HepG2 (cell line): ENCODE measurements around the gene TSPAN9. TPM values are rescaled to one million over a fixed set of nuclear protein-coding genes. Genes with fewer than 3 reads are reported as not detected.

Experiments used
- ATF1 ChIP-seq: IDR thresholded peaks from 2 replicates; pipeline ENCODE4 v1.6.1; 2016; ENCODE audit warnings: mild to moderate bottlenecking, control low read depth
- CBX1 ChIP-seq: IDR thresholded peaks from one replicate; pipeline ENCODE4 v1.6.1; 2016; ENCODE audit warnings: antibody characterized with exemption, low read depth
- CHD4 ChIP-seq: fragments of 200-600 bp; sonication (generic); IDR thresholded peaks from 2 replicates; pipeline ENCODE4 v1.7.0; 2017; ENCODE audit warnings: mild to moderate bottlenecking, low read length, borderline replicate concordance
- HES4 ChIP-seq: sonication (generic); formaldehyde crosslinking; IDR thresholded peaks from 2 replicates; pipeline ENCODE4 v1.9.0; 2021; ENCODE audit warnings: mild to moderate bottlenecking, missing genetic modification reagents, borderline replicate concordance
- KDM2A ChIP-seq: sonication (generic); formaldehyde crosslinking; IDR thresholded peaks from 2 replicates; pipeline ENCODE4 v1.4.0; 2020; ENCODE audit warnings: low read depth, missing genetic modification reagents, borderline replicate concordance
- KLF13 ChIP-seq: sonication (generic); formaldehyde crosslinking; IDR thresholded peaks from 2 replicates; pipeline ENCODE4 v1.4.0; 2020; ENCODE audit warnings: mild to moderate bottlenecking, missing genetic modification reagents
- MAF1 ChIP-seq: sonication (generic); formaldehyde crosslinking; IDR thresholded peaks from 2 replicates; pipeline ENCODE4 v1.5.0; 2020; ENCODE audit warnings: missing genetic modification reagents, borderline replicate concordance
- MBNL3 ChIP-seq: fragments of 250-450 bp; sonication (Bioruptor Pico); conservative IDR thresholded peaks from 2 replicates; pipeline ENCODE4 v1.8.0; 2022; ENCODE audit warnings: mild to moderate bottlenecking, inconsistent platforms
- MIER3 ChIP-seq: IDR thresholded peaks from 2 replicates; pipeline ENCODE4 v1.6.1; 2016; ENCODE audit warnings: missing compliant biosample characterization, borderline replicate concordance
- MTF1 ChIP-seq: sonication (generic); formaldehyde crosslinking; IDR thresholded peaks from 2 replicates; pipeline ENCODE4 v1.5.0; 2020; ENCODE audit warnings: missing genetic modification reagents
- PCBP2 ChIP-seq: fragments of 200-400 bp; formaldehyde crosslinking; optimal IDR thresholded peaks from 2 replicates; pipeline ENCODE3; 2018; ENCODE audit warnings: low read length, low read depth; ENCODE audit not compliant: poor library complexity, severe bottlenecking
- RBM39 ChIP-seq: fragments of 200-400 bp; formaldehyde crosslinking; IDR thresholded peaks from one replicate; pipeline ENCODE4 v1.6.1; 2018; ENCODE audit warnings: antibody characterized with exemption, mild to moderate bottlenecking, low read depth, low read length; ENCODE audit not compliant: poor library complexity, severe bottlenecking
- SRY ChIP-seq: sonication (generic); formaldehyde crosslinking; IDR thresholded peaks from 2 replicates; pipeline ENCODE4 v1.8.0; 2022; ENCODE audit warnings: mild to moderate bottlenecking, missing genetic modification reagents
- ZFP1 ChIP-seq: IDR thresholded peaks from 2 replicates; pipeline ENCODE4 v1.6.1; 2016
- ZNF180 ChIP-seq: sonication (generic); formaldehyde crosslinking; IDR thresholded peaks from 2 replicates; pipeline ENCODE4 v1.4.0; 2020; ENCODE audit warnings: low read depth, missing genetic modification reagents, borderline replicate concordance
- ZNF30 ChIP-seq: sonication (generic); formaldehyde crosslinking; IDR thresholded peaks from 2 replicates; pipeline ENCODE4 v1.5.0; 2020; ENCODE audit warnings: mild to moderate bottlenecking, missing genetic modification reagents
- ZNF343 ChIP-seq: sonication (generic); formaldehyde crosslinking; IDR thresholded peaks from 2 replicates; pipeline ENCODE4 v1.4.0; 2020; ENCODE audit warnings: mild to moderate bottlenecking, missing genetic modification reagents
- ZNF354B ChIP-seq: sonication (generic); formaldehyde crosslinking; IDR thresholded peaks from 2 replicates; pipeline ENCODE4 v1.8.0; 2022; ENCODE audit warnings: mild to moderate bottlenecking, missing genetic modification reagents
- ZNF441 ChIP-seq: sonication (generic); formaldehyde crosslinking; IDR thresholded peaks from 2 replicates; pipeline ENCODE4 v1.7.0; 2021; ENCODE audit warnings: missing genetic modification reagents, borderline replicate concordance
- ZNF562 ChIP-seq: sonication (generic); formaldehyde crosslinking; IDR thresholded peaks from 2 replicates; pipeline ENCODE4 v1.8.0; 2022; ENCODE audit warnings: missing genetic modification reagents, borderline replicate concordance
- ZNF563 ChIP-seq: sonication (generic); formaldehyde crosslinking; IDR thresholded peaks from 2 replicates; pipeline ENCODE4 v1.8.0; 2022; ENCODE audit warnings: mild to moderate bottlenecking, moderate library complexity, missing genetic modification reagents
- ZSCAN21 ChIP-seq: sonication (generic); formaldehyde crosslinking; IDR thresholded peaks from 2 replicates; pipeline ENCODE4 v1.8.0; 2022; ENCODE audit warnings: mild to moderate bottlenecking, missing genetic modification reagents, moderate library complexity, borderline replicate concordance
- ZZZ3 ChIP-seq: sonication (generic); formaldehyde crosslinking; IDR thresholded peaks from 2 replicates; pipeline ENCODE4 v1.4.0; 2020; ENCODE audit warnings: missing genetic modification reagents, mild to moderate bottlenecking, borderline replicate concordance
- polyA plus RNA-seq, 8 experiments: library from polyadenylated mRNA; depleted of rRNA in 3 of 8; stranded (reverse) in 7 of 8; unstranded in 1 of 8; fragments of >200 nt; fragmentation: Illumina TruSeq in 4 of 8; extraction: Trizol in 4 of 8; gene quantifications; 2 replicates each; pipeline versions ENCODE4 v1.2.1 to v1.2.3, GENCODE V29; 2011 to 2016; ENCODE audit warnings: low read depth in 4 of 8, missing spikeins in 1 of 8, mixed read lengths in 1 of 8; ENCODE audit not compliant: insufficient read depth in 1 of 8
- total RNA-seq, 5 experiments: library from RNA; depleted of rRNA; stranded (reverse); fragments of >200 nt; fragmentation: Illumina TruSeq; extraction: Trizol; gene quantifications; 2 replicates each; pipeline ENCODE4 v1.2.3, GENCODE V29; 2016; ENCODE audit warnings: low read depth in 1 of 5
- TF ChIP-seq, protein P1 (sequence below): sonication (generic); formaldehyde crosslinking; conservative IDR thresholded peaks from 2 replicates; pipeline ENCODE4 v1.4.0; 2020; ENCODE audit warnings: missing genetic modification reagents
- TF ChIP-seq, protein P2 (sequence below): sonication (generic); formaldehyde crosslinking; IDR thresholded peaks from 2 replicates; pipeline ENCODE4 v1.5.1; 2020; ENCODE audit warnings: mild to moderate bottlenecking, missing genetic modification reagents, moderate library complexity

TSPAN9 gene
- total and polyA plus RNA-seq, 2 of the 13 experiments (the other 11 are each of a cell fraction or from before 2014, with no cell fraction given), result 18.1 to 42.3 TPM

DNA sequence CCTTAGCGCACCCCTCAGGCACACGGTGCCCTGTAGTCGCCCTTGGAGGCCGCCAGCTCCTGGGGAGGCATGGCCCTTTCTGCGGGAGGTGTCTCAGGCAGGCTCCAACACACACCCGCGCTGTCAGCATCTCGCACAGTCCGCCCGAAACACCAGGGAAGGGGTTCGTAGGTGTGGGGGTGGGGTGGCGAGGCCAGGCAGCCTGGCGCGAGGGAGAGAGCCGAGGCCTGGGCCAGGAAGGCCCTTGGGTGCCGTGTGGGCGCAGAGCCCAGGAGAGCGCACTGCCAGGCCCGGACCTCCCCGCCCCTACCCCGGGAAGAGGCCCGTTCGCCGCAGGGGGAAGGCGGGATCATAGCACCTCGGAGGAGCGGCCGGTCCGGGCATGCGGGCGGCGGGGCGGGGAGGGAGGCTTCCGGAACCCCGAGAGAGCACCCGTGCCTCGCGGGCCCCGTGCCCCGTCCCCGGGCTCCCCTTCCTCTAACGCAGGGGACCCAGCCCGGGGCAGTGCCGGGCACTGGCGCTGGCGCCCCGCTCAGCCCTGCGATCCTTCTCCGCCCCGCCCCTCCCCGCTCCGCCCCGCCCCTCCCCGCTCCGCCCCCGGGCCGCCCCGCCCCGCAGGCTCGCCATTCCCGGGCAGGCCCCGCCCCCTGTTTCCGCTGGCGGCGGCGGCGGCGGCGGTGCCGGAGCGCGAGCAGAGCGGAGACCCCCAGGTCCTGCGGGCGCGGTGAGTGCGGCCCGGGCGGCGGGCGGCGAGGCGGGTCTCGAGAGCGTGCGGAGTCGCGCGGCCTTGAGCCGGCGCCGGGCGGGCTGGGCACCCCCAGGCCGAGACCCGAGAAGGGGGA, at the start of gene TSPAN9 (continued):
- no peak for TF ChIP-seq ZNF30 (CRISPR knock-in tag)
- TF ChIP-seq CBX1, result no peak
- TF ChIP-seq, protein P1, sequence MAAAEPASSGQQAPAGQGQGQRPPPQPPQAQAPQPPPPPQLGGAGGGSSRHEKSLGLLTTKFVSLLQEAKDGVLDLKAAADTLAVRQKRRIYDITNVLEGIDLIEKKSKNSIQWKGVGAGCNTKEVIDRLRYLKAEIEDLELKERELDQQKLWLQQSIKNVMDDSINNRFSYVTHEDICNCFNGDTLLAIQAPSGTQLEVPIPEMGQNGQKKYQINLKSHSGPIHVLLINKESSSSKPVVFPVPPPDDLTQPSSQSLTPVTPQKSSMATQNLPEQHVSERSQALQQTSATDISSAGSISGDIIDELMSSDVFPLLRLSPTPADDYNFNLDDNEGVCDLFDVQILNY, result no peak
- TF ChIP-seq, protein P2, sequence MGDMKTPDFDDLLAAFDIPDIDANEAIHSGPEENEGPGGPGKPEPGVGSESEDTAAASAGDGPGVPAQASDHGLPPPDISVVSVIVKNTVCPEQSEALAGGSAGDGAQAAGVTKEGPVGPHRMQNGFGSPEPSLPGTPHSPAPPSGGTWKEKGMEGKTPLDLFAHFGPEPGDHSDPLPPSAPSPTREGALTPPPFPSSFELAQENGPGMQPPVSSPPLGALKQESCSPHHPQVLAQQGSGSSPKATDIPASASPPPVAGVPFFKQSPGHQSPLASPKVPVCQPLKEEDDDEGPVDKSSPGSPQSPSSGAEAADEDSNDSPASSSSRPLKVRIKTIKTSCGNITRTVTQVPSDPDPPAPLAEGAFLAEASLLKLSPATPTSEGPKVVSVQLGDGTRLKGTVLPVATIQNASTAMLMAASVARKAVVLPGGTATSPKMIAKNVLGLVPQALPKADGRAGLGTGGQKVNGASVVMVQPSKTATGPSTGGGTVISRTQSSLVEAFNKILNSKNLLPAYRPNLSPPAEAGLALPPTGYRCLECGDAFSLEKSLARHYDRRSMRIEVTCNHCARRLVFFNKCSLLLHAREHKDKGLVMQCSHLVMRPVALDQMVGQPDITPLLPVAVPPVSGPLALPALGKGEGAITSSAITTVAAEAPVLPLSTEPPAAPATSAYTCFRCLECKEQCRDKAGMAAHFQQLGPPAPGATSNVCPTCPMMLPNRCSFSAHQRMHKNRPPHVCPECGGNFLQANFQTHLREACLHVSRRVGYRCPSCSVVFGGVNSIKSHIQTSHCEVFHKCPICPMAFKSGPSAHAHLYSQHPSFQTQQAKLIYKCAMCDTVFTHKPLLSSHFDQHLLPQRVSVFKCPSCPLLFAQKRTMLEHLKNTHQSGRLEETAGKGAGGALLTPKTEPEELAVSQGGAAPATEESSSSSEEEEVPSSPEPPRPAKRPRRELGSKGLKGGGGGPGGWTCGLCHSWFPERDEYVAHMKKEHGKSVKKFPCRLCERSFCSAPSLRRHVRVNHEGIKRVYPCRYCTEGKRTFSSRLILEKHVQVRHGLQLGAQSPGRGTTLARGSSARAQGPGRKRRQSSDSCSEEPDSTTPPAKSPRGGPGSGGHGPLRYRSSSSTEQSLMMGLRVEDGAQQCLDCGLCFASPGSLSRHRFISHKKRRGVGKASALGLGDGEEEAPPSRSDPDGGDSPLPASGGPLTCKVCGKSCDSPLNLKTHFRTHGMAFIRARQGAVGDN (CRISPR knock-in tag), result peak; percentile 90
- no peak for TF ChIP-seq ZNF343 (CRISPR knock-in tag)
- no peak for TF ChIP-seq ZNF180 (CRISPR knock-in tag)
- no peak for TF ChIP-seq CHD4
- no peak for TF ChIP-seq ZNF441 (CRISPR knock-in tag)
- TF ChIP-seq ZSCAN21 (CRISPR knock-in tag), result no peak
- TF ChIP-seq RBM39, result peak; percentile 84
- TF ChIP-seq MBNL3 (CRISPR knock-in tag), result no peak
- TF ChIP-seq ZNF354B, result no peak
- no peak for TF ChIP-seq ZFP1 (CRISPR knock-in tag)
- TF ChIP-seq HES4 (CRISPR knock-in tag), result peak; percentile 47; the same call in 1 of the 2 replicates
- no peak for TF ChIP-seq ZZZ3 (CRISPR knock-in tag)
- TF ChIP-seq MAF1 (CRISPR knock-in tag), result no peak
- TF ChIP-seq ATF1 (CRISPR knock-in tag), result no peak
- TF ChIP-seq PCBP2, result no peak
- peak; percentile 65; the same call in 1 of the 2 replicates for TF ChIP-seq KDM2A (CRISPR knock-in tag)
- peak; percentile 69; the same call in 1 of the 2 replicates for TF ChIP-seq SRY (CRISPR knock-in tag)
- TF ChIP-seq KLF13 (CRISPR knock-in tag), result no peak
- TF ChIP-seq MTF1, result no peak
- TF ChIP-seq ZNF563 (CRISPR knock-in tag), result peak; percentile 81
- TF ChIP-seq MIER3 (CRISPR knock-in tag), result peak; percentile 27; the same call in 1 of the 2 replicates
- TF ChIP-seq ZNF562 (CRISPR knock-in tag), result no peak
